ES-I3 (cell line): ENCODE results near the gene PRF1.
"Not testable (repeated sequence)": the region's sequence is repeated elsewhere in the genome, so short reads cannot be mapped to it uniquely, and the experiment has no call there.

ENCODE experiments used
- H3K36me3 ChIP-seq: 2 replicates; pipeline ENCODE4 v1.6.1; 2013; ENCODE audit warnings: mild to moderate bottlenecking, low read length, control low read depth, moderate library complexity; ENCODE audit not compliant: insufficient read depth
- H3K4me1 ChIP-seq: 2 replicates; pipeline ENCODE4 v1.6.1; 2013; ENCODE audit warnings: mild to moderate bottlenecking, control low read depth, low read length; ENCODE audit not compliant: insufficient read depth
- H3K9ac ChIP-seq: 2 replicates; pipeline ENCODE4 v1.6.1; 2013; ENCODE audit warnings: low read depth, mild to moderate bottlenecking, low read length, moderate library complexity
- H3K9me3 ChIP-seq: 2 replicates; pipeline ENCODE4 v1.6.1; 2013; ENCODE audit warnings: mild to moderate bottlenecking, low read length, moderate library complexity; ENCODE audit not compliant: control insufficient read depth, insufficient read depth

Gene PRF1

DNA sequence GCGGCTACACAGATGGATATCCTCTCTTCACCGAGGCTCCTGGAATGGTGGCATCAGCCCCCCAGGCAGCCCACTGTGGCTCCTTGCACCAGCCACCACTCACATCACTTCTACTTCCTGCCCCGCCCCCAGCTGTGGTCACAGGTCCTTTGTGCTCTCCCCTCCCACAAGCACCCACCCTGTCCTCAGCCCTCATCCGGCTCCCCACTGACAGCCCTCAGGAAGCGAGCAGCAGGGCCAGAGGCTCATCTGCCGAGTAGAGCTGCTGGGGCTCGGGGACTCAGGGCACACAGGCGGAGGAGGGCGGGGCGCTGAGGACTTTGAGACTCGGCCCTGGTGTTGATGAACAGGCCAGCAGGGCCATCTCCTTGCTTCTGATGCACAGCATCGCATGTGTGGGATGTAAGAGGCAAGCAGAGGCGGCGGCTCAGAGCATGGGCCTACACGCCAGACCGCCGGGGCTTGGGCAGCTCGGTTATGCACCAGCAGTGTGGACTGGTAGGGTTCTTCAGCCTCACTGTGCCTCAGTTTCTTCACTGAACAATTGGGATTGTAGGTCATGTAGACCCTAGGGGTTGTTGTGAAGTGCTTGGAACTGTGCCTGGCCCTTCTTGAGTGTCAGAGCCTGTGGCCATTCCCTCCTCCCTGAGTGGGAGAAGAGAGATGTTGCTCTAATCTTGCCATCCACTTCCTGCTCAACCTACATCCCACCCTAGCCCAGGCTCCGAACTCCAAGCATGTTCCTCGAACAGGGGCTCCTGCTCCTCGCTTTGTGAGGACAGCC lies at the start of gene PRF1:
TSS of gene PRF1 (minus strand) at position 77 of the 784 bp plus-strand sequence. CDS start 1,839 bp downstream, outside the sequence.
- Histone ChIP-seq H3K9ac (no peak within 1 kb of the TSS), H3K9me3 (no peaks in the 10 kb centered on the region)

DNA sequence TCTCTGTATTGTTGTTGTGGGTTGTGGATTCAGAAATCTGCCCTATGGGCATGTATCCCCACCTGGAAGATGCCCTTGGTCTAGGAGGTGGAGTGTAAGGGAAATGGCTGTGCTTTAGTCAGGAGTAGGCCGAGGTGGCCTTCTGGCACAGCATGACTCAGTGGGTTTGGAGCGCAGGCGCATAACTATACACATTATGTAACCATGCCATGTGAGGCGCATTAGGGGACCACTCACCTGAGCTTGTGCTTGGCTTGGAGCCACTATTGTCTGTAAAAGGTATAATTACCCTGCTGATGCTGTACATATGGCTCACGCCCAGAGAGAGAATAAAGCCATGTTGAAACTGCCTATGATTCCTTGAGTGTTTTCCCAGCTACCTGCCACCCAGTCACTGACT lies 49.1 kb upstream of the PRF1 start:
- no peaks in the 10 kb centered on the region for H3K36me3 ChIP-seq
- H3K4me1 ChIP-seq, result no peaks in the 10 kb centered on the region
- H3K9me3 ChIP-seq, result peaks cover 22% of the 10 kb centered on the region
- no peak overlapping the region for H3K9ac ChIP-seq

More for the DNA sequence above, at the start of gene PRF1:
- no peaks in the 10 kb centered on the region for H3K36me3 ChIP-seq
- H3K4me1 ChIP-seq, result no peaks in the 10 kb centered on the region

DNA sequence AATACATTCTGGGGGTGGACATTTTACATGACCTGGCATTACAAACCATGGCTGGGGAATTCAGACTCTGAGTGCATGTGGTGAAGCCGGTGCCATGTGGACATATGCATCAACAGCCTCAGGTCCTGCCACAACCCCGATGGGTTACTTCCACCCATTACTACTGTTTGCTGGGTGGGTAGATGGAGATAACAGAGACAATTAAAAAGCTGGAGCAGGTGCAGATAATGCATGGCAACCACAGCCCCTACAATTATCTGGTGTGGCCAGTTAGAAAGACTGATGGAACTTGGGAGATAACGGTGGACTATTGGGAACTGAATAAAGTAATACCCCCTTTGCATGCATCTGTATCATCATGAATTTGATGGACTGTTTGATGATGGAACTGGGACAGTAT lies 48.2 kb upstream of the PRF1 start:
- Histone ChIP-seq H3K9ac (no peak overlapping the region), H3K9me3 (peaks cover 22% of the 10 kb centered on the region), H3K36me3 (no peaks in the 10 kb centered on the region), H3K4me1 (no peaks in the 10 kb centered on the region)

DNA sequence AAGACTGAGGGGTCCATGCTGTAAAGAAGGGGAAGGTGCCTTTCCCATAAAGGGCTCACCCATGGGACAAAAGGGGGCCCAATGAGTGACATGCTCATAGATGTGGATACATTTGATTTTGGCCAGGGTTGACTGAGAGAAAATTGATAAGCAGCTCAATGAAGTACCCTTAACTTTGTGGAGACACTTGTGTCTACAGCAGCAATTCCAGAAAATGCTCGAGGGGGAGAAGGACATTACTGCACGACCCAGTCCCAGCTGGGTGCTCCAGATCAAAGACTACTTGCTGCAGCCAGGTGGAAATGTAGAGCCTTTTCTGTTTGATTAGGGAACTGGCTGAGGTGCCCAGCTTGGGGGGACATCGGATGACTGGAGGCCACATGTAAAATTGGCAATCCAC lies 47.6 kb upstream of the PRF1 start:
- Histone ChIP-seq H3K36me3 (no peaks in the 10 kb centered on the region), H3K4me1 (no peaks in the 10 kb centered on the region), H3K9ac (no peak overlapping the region), H3K9me3 (peaks cover 22% of the 10 kb centered on the region)

DNA sequence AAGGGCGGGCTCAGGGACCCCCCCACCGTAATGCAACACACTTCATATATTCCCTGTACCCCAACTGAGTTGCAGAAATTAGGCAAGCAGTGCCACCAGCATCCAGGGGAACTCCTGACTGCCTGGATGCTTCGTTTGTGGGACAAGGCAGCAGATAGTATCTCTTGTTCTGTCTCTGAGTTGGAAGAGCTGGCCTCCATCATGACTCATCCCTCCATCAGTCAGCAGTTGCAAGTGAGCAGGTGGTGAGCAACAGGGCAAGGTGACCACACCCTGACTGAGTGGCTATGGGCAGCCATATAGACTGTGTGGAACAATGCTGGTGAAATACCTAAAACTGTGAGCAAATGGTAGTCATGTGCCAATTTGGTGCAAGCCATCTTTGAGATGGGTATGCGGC lies 47.0 kb upstream of the PRF1 start:
- Histone ChIP-seq H3K9ac (no peak overlapping the region), H3K36me3 (no peaks in the 10 kb centered on the region), H3K4me1 (no peaks in the 10 kb centered on the region), H3K9me3 (peaks cover 22% of the 10 kb centered on the region)

DNA sequence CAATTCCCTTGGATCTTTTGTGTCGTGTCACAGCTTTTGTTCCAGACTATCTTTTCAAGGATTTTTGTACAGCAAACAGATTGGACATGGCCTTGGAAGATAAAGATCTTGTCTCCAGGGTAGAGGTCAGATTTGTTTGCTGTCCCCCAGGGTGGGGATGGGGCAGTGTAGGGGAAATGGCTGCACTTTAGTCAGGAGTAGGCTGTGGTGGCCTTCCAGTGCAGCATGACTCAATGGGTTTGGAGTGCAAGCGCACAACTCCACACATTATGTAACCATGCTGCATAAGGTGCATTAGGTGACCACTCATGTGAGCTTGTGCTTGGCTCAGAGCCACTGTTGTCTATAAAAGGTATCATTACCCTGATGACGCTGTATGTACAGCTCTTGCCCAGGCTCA lies 45.9 kb upstream of the PRF1 start:
- Histone ChIP-seq H3K4me1 (no peaks in the 10 kb centered on the region), H3K36me3 (no peaks in the 10 kb centered on the region), H3K9me3 (peaks cover 22% of the 10 kb centered on the region), H3K9ac (no peak overlapping the region)

DNA sequence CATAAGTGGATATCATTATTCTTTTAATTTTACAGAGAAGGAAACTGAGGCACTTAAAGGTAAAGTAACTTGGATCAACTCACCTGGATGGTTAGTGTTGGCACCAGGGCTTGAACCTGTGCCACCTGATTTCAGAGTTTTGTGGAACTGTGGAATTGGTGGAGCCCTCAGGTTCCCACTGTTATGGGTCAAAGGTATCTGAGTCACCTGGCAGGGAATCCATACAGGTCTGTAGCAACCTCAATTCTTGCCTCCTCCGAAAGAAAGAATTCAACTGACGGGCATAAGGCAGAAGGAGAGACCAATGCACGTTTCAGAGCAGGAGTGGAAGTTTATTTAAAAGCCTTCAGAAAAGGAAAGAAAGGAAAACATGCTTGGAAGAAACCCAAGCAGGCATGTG lies 44.5 kb upstream of the PRF1 start:
- no peaks in the 10 kb centered on the region for H3K4me1 ChIP-seq
- no peak overlapping the region for H3K9ac ChIP-seq
- H3K36me3 ChIP-seq, result no peaks in the 10 kb centered on the region
- peaks cover 19% of the 10 kb centered on the region for H3K9me3 ChIP-seq

DNA sequence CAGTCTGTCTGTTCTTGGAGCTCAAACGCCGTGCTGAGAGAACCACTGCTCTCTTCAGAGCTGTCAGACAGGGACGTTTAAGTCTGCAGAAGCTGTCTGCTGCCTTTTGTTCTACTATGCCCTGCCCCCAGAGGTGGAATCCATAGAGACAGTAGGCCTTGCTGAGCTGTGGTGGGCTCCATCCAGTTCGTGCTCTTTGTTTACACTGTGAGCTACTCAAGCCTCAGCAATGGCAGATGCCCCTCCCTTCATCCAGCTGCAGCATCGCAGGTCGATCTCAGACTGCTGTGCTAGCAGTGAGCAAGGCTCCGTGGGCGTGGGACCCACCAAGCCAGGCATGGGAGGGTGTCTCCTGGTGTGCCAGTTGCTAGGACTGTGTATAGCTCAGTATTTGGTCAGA lies 42.4 kb upstream of the PRF1 start:
- peaks cover 15% of the 10 kb centered on the region for H3K9me3 ChIP-seq
- H3K36me3 ChIP-seq, H3K9ac ChIP-seq, H3K4me1 ChIP-seq: not testable (repeated sequence)

DNA sequence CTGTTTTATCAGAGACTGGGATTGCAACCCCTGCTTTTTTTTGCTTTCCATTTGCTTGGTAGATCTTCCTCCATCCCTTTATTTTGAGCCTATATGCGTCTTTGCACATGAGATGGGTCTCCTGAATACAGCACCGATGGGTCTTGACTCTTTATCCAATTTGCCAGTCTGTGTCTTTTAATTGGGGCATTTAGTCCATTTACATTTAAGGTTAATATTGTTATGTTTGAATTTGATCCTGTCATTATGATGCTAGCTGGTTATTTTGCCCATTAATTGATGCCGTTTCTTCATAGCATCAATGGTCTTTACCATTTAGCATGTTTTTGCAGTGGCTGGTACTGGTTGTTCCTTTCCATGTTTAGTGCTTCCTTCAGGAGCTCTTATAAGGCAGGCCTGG lies 40.7 kb upstream of the PRF1 start:
- H3K9ac ChIP-seq, H3K4me1 ChIP-seq, H3K9me3 ChIP-seq, H3K36me3 ChIP-seq: not testable (repeated sequence)

DNA sequence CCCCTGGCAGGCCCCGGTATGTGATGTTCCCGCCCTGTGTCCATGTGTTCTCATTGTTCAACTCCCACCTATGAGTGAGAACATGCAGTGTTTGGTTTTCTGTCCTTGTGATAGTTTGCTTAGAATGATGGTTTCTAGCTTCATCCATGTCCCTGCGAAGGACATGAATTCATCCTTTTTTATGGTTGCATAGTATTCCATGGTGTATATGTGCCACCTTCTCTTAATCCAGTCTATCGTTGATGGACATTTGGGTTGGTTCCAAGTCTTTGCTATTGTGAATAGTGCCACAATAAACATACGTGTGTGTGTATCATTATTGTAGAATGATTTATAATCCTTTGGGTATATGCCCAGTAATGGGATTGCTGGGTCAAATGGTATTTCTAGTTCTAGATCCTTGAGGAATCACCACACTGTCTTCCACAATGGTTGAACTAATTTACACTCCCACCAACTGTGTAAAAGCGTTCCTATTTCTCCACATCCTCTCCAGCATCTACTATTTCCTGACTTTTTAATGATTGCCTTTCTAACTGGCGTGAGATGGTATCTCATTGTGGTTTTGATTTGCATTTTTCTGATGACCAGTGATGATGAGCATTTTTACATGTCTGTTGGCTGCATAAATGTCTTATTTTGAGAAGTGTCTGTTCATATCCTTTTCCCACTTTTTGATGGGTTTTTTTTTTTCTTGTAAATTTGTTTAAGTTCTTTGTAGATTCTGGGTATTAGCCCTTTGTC lies 37.3 kb upstream of the PRF1 start:
- H3K36me3 ChIP-seq, H3K4me1 ChIP-seq, H3K9me3 ChIP-seq, H3K9ac ChIP-seq: not testable (repeated sequence)

DNA sequence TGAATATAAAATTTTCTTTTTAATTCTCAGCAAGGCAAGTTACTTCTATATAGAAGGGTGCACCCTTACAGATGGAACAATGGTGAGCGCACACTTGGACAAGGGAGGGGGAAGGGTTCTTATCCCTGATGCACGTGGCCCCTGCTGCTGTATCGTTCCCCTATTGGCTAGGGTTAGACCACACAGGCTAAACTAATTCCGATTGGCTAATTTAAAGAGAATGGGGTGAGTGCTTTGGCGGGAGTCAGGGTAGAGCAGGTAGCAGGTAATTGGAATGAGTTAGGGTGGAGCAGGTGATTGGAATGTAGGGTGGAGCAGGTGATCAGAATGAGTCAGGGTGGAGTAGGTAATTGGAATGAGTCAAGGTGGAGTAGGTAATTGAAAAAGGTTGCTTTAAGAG lies 32.0 kb upstream of the PRF1 start:
- H3K36me3 ChIP-seq, H3K9ac ChIP-seq, H3K4me1 ChIP-seq, H3K9me3 ChIP-seq: not testable (repeated sequence)

DNA sequence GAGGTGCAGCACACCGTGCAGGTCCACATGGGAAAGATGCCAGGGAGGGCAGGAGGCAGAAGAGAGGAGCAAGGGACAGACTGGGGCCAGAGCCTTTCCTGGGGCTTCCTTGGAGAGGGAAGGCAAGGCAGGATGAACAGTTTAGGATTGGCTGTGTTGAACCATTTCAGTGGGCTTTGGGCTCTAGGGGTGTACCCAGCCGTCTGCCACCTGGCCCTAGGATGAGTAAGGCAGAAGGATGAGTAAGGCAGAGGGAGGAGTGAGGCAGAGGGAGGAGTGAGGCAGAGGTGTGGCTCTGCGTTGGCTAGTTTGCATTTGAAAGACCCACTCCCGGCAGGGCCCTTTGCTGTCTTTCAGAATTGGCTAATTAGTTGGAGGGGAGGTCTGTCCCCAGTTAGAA lies 31.5 kb upstream of the PRF1 start:
- Histone ChIP-seq H3K4me1 (0 out of 2 replicates have a peak, but pooled peaks cover 3% of the 10 kb centered on the region), H3K9ac (no peak overlapping the region), H3K36me3 (no peaks in the 10 kb centered on the region; the same call in 1 of the 2 replicates), H3K9me3 (peaks cover 6% of the 10 kb centered on the region; the same call in 1 of the 2 replicates)

DNA sequence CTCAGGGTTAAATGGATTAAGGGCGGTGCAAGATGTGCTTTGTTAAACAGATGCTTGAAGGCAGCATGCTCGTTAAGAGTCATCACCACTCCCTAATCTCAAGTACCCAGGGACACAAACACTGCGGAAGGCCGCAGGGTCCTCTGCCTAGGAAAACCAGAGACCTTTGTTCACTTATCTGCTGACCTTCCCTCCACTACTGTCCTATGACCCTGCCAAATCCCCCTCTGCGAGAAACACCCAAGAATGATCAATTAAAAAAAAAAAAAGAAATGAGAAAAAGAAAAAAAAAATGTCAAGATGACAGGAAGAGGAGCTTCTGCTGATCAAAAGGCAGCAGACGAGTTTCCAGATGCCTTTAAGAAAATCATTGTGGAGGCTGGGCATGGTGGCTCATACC lies 29.2 kb upstream of the PRF1 start:
- peaks cover 19% of the 10 kb centered on the region for H3K9me3 ChIP-seq
- H3K4me1 ChIP-seq, H3K9ac ChIP-seq, H3K36me3 ChIP-seq: not testable (repeated sequence)

DNA sequence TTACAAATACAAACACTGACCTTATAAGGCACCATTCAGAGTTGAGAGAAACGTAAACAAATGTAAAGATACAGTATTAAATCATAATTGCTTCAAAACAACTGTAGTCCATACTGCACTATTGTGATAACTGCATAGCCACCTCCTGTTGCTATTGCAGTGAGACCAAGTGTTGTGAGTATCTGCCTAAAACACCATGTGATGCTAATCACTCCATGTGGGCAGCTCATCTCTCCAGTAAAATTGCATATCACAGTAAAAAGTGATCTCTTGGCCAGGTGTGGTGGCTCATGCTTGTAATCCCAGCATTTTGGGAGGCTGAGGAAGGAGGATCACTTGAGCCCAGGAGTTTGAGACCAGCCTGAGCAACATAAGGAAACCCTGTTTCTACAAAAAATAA lies 26.8 kb upstream of the PRF1 start:
- H3K9me3 ChIP-seq, result peaks cover 21% of the 10 kb centered on the region
- H3K9ac ChIP-seq, result no peak overlapping the region
- peaks cover 19% of the 10 kb centered on the region for H3K4me1 ChIP-seq
- H3K36me3 ChIP-seq, result no peaks in the 10 kb centered on the region; the same call in 1 of the 2 replicates

DNA sequence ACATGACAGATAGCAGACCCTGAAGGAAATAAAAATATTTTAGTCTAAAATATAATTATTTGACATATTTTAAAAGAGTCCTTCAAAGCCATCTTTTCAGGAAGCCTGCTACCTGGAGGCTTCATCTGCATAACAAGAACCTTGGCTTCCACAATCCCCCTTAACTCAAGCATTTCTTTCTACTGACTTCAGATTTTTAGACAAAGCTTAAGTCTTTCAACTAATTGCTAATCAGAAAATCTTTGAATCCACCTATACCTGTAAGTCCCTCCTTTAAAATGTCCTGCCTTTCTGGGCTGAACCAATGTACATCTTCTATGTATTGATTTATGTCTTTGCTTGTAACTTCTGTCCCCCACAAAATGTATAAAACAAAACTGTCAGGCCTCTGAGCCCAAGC lies 23.5 kb upstream of the PRF1 start:
- H3K4me1 ChIP-seq, result peaks cover 30% of the 10 kb centered on the region
- peaks cover 17% of the 10 kb centered on the region for H3K9me3 ChIP-seq
- H3K9ac ChIP-seq, result no peak overlapping the region

More for the DNA sequence above, 23.5 kb upstream of the PRF1 start:
- no peaks in the 10 kb centered on the region for H3K36me3 ChIP-seq
